GM23338 (cell line): ENCODE results near the gene FHIT. TPM values are rescaled to one million over a fixed set of nuclear protein-coding genes. Genes with fewer than 3 reads are reported as not detected.

Experiments used
- NANOG ChIP-seq: IDR thresholded peaks from 2 replicates; pipeline ENCODE4 v1.6.1; 2016; ENCODE audit warnings: antibody characterized with exemption, borderline replicate concordance
- POLR2AphosphoS5 ChIP-seq: IDR thresholded peaks from 2 replicates; pipeline ENCODE4 v1.6.1; 2016; ENCODE audit warnings: antibody characterized with exemption, low read depth
- ZNF114 ChIP-seq: fragments of 250-450 bp; sonication (Bioruptor Pico); IDR thresholded peaks from 2 replicates; pipeline ENCODE4 v1.5.0; 2020; ENCODE audit warnings: mild to moderate bottlenecking, moderate library complexity
- polyA plus RNA-seq: library from polyadenylated mRNA; unstranded; fragments of >200 nt; fragmentation: Nextera tagmentation; extraction: Ambion mirVana; gene quantifications from 2 replicates; pipeline ENCODE4 v1.2.1, GENCODE V29; 2016
- total RNA-seq: library from RNA; depleted of rRNA; stranded (reverse); fragments of >200 nt; shearing (Covaris generic); gene quantifications from 2 replicates; pipeline ENCODE4 v1.2.3, GENCODE V29; 2014
- TF ChIP-seq, protein P1 (sequence below): fragments of 250-450 bp; sonication (Bioruptor Pico); IDR thresholded peaks from 2 replicates; pipeline ENCODE4 v1.5.0; 2020; ENCODE audit warnings: mild to moderate bottlenecking, moderate library complexity
- TF ChIP-seq, protein P2 (sequence below), 2 experiments: fragments of 200-600 bp in 1 of 2; sonication (generic) in 1 of 2; conservative IDR thresholded peaks; 2 replicates each; pipeline versions ENCODE4 v1.5.1 to v1.6.1; 2016 to 2017; ENCODE audit warnings: antibody characterized with exemption in 2 of 2, low read depth in 2 of 2, mild to moderate bottlenecking in 2 of 2, moderate library complexity in 1 of 2
- TF ChIP-seq, protein P3 (sequence below): IDR thresholded peaks from one replicate; pipeline ENCODE4 v1.6.1; 2018; ENCODE audit warnings: antibody characterized with exemption; ENCODE audit not compliant: unreplicated experiment

Gene FHIT
- total and polyA plus RNA-seq, 2 experiments from 2014 or later = 3.0 to 8.3 TPM

DNA sequence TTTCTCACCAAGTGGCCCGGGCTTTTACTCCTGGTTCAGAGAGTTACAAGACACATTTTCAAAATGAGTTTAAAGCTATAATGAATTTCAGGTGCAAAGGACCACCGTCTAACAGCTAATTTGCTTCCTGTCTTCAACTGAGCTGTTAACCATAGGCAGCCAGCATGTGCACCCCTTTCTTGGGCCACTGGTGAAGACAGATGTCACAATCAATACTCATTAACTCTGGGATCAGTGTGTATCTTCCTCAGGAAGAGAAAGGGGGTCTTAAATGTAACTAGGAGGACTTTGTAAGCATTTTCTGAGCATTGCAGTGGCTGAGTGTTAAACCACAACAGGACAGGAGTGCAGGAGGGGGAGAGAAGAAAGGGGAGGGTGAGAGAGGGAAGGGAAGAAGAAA is 1450.8 kb downstream of the FHIT start (continued):
- TF ChIP-seq, protein P1, sequence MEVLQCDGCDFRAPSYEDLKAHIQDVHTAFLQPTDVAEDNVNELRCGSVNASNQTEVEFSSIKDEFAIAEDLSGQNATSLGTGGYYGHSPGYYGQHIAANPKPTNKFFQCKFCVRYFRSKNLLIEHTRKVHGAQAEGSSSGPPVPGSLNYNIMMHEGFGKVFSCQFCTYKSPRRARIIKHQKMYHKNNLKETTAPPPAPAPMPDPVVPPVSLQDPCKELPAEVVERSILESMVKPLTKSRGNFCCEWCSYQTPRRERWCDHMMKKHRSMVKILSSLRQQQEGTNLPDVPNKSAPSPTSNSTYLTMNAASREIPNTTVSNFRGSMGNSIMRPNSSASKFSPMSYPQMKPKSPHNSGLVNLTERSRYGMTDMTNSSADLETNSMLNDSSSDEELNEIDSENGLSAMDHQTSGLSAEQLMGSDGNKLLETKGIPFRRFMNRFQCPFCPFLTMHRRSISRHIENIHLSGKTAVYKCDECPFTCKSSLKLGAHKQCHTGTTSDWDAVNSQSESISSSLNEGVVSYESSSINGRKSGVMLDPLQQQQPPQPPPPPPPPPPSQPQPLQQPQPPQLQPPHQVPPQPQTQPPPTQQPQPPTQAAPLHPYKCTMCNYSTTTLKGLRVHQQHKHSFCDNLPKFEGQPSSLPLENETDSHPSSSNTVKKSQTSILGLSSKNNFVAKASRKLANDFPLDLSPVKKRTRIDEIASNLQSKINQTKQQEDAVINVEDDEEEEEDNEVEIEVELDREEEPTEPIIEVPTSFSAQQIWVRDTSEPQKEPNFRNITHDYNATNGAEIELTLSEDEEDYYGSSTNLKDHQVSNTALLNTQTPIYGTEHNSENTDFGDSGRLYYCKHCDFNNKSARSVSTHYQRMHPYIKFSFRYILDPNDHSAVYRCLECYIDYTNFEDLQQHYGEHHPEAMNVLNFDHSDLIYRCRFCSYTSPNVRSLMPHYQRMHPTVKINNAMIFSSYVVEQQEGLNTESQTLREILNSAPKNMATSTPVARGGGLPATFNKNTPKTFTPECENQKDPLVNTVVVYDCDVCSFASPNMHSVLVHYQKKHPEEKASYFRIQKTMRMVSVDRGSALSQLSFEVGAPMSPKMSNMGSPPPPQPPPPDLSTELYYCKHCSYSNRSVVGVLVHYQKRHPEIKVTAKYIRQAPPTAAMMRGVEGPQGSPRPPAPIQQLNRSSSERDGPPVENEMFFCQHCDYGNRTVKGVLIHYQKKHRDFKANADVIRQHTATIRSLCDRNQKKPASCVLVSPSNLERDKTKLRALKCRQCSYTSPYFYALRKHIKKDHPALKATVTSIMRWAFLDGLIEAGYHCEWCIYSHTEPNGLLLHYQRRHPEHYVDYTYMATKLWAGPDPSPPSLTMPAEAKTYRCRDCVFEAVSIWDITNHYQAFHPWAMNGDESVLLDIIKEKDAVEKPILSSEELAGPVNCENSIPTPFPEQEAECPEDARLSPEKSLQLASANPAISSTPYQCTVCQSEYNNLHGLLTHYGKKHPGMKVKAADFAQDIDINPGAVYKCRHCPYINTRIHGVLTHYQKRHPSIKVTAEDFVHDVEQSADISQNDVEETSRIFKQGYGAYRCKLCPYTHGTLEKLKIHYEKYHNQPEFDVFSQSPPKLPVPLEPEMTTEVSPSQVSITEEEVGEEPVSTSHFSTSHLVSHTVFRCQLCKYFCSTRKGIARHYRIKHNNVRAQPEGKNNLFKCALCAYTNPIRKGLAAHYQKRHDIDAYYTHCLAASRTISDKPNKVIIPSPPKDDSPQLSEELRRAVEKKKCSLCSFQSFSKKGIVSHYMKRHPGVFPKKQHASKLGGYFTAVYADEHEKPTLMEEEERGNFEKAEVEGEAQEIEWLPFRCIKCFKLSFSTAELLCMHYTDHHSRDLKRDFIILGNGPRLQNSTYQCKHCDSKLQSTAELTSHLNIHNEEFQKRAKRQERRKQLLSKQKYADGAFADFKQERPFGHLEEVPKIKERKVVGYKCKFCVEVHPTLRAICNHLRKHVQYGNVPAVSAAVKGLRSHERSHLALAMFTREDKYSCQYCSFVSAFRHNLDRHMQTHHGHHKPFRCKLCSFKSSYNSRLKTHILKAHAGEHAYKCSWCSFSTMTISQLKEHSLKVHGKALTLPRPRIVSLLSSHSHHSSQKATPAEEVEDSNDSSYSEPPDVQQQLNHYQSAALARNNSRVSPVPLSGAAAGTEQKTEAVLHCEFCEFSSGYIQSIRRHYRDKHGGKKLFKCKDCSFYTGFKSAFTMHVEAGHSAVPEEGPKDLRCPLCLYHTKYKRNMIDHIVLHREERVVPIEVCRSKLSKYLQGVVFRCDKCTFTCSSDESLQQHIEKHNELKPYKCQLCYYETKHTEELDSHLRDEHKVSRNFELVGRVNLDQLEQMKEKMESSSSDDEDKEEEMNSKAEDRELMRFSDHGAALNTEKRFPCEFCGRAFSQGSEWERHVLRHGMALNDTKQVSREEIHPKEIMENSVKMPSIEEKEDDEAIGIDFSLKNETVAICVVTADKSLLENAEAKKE (CRISPR knock-in tag) = no peak
- TF ChIP-seq, protein P2, sequence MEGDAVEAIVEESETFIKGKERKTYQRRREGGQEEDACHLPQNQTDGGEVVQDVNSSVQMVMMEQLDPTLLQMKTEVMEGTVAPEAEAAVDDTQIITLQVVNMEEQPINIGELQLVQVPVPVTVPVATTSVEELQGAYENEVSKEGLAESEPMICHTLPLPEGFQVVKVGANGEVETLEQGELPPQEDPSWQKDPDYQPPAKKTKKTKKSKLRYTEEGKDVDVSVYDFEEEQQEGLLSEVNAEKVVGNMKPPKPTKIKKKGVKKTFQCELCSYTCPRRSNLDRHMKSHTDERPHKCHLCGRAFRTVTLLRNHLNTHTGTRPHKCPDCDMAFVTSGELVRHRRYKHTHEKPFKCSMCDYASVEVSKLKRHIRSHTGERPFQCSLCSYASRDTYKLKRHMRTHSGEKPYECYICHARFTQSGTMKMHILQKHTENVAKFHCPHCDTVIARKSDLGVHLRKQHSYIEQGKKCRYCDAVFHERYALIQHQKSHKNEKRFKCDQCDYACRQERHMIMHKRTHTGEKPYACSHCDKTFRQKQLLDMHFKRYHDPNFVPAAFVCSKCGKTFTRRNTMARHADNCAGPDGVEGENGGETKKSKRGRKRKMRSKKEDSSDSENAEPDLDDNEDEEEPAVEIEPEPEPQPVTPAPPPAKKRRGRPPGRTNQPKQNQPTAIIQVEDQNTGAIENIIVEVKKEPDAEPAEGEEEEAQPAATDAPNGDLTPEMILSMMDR (conservative IDR thresholded peaks at IDR 0.05; ENCODE audit: low read depth in 2 of 2) = no peak
- no peak for TF ChIP-seq NANOG
- TF ChIP-seq, protein P3, sequence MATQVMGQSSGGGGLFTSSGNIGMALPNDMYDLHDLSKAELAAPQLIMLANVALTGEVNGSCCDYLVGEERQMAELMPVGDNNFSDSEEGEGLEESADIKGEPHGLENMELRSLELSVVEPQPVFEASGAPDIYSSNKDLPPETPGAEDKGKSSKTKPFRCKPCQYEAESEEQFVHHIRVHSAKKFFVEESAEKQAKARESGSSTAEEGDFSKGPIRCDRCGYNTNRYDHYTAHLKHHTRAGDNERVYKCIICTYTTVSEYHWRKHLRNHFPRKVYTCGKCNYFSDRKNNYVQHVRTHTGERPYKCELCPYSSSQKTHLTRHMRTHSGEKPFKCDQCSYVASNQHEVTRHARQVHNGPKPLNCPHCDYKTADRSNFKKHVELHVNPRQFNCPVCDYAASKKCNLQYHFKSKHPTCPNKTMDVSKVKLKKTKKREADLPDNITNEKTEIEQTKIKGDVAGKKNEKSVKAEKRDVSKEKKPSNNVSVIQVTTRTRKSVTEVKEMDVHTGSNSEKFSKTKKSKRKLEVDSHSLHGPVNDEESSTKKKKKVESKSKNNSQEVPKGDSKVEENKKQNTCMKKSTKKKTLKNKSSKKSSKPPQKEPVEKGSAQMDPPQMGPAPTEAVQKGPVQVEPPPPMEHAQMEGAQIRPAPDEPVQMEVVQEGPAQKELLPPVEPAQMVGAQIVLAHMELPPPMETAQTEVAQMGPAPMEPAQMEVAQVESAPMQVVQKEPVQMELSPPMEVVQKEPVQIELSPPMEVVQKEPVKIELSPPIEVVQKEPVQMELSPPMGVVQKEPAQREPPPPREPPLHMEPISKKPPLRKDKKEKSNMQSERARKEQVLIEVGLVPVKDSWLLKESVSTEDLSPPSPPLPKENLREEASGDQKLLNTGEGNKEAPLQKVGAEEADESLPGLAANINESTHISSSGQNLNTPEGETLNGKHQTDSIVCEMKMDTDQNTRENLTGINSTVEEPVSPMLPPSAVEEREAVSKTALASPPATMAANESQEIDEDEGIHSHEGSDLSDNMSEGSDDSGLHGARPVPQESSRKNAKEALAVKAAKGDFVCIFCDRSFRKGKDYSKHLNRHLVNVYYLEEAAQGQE = no peak
- no peak for TF ChIP-seq ZNF114 (CRISPR knock-in tag)
- TF ChIP-seq POLR2AphosphoS5 = no peak
